ENCODE results near the gene TPSB2.
A peak's percentile ranks its signal among the peaks of the same experiment; 100 is the strongest.

DNA sequence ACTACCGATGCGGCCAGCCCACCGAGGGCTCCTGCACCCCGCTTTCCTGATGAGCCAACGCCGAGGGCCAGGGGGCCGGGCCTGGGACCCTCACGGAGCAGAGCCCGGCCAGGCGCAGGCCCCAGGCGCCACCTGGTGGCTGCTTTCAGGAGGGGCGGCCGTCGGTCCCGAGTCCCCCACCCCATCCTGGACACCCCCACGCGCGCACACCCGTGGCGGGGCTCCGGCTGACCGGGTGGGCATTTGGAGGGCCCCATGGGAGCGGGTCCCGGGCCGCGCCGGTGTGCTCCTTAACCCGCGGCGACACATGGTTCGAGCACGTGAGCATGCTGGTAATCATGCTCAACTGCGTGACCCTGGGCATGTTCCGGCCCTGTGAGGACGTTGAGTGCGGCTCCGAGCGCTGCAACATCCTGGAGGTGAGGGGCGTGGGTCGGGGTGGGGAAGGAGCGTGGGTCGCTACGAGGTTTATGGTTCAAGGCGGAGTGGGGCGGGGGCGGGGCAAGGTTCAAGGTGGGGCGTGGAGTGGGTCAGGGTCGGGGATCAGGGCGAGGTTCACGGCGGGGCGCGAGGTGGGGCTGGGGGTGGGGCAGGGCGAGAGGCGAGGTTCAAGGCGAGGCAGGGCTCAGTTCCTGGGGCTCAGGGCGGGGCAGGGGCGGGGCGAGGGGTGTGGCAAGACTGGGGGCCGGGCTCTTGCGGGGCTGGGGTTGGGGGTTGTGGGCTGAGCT, 35.2 kb downstream of the TPSB2 start:
- no peak for TF ChIP-seq GLIS1 (tag by site-specific recombination; IDR thresholded peaks at IDR 0.05)
- no peak for TF ChIP-seq ZNF324 (tag by site-specific recombination; IDR thresholded peaks at IDR 0.05)
- TF ChIP-seq, protein P1, sequence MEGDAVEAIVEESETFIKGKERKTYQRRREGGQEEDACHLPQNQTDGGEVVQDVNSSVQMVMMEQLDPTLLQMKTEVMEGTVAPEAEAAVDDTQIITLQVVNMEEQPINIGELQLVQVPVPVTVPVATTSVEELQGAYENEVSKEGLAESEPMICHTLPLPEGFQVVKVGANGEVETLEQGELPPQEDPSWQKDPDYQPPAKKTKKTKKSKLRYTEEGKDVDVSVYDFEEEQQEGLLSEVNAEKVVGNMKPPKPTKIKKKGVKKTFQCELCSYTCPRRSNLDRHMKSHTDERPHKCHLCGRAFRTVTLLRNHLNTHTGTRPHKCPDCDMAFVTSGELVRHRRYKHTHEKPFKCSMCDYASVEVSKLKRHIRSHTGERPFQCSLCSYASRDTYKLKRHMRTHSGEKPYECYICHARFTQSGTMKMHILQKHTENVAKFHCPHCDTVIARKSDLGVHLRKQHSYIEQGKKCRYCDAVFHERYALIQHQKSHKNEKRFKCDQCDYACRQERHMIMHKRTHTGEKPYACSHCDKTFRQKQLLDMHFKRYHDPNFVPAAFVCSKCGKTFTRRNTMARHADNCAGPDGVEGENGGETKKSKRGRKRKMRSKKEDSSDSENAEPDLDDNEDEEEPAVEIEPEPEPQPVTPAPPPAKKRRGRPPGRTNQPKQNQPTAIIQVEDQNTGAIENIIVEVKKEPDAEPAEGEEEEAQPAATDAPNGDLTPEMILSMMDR (tag by site-specific recombination; IDR thresholded peaks at IDR 0.05), result peak; percentile 81
- TF ChIP-seq ZNF544 (tag by site-specific recombination; IDR thresholded peaks at IDR 0.05), result no peak
- TF ChIP-seq, protein P2, sequence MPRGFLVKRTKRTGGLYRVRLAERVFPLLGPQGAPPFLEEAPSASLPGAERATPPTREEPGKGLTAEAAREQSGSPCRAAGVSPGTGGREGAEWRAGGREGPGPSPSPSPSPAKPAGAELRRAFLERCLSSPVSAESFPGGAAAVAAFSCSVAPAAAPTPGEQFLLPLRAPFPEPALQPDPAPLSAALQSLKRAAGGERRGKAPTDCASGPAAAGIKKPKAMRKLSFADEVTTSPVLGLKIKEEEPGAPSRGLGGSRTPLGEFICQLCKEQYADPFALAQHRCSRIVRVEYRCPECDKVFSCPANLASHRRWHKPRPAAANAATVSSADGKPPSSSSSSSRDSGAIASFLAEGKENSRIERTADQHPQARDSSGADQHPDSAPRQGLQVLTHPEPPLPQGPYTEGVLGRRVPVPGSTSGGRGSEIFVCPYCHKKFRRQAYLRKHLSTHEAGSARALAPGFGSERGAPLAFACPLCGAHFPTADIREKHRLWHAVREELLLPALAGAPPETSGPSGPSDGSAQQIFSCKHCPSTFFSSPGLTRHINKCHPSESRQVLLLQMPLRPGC (tag by site-specific recombination; IDR thresholded peaks at IDR 0.05), result no peak
- no peak for TF ChIP-seq ZNF335 (tag by site-specific recombination; conservative IDR thresholded peaks at IDR 0.05)
- TF ChIP-seq, protein P3, sequence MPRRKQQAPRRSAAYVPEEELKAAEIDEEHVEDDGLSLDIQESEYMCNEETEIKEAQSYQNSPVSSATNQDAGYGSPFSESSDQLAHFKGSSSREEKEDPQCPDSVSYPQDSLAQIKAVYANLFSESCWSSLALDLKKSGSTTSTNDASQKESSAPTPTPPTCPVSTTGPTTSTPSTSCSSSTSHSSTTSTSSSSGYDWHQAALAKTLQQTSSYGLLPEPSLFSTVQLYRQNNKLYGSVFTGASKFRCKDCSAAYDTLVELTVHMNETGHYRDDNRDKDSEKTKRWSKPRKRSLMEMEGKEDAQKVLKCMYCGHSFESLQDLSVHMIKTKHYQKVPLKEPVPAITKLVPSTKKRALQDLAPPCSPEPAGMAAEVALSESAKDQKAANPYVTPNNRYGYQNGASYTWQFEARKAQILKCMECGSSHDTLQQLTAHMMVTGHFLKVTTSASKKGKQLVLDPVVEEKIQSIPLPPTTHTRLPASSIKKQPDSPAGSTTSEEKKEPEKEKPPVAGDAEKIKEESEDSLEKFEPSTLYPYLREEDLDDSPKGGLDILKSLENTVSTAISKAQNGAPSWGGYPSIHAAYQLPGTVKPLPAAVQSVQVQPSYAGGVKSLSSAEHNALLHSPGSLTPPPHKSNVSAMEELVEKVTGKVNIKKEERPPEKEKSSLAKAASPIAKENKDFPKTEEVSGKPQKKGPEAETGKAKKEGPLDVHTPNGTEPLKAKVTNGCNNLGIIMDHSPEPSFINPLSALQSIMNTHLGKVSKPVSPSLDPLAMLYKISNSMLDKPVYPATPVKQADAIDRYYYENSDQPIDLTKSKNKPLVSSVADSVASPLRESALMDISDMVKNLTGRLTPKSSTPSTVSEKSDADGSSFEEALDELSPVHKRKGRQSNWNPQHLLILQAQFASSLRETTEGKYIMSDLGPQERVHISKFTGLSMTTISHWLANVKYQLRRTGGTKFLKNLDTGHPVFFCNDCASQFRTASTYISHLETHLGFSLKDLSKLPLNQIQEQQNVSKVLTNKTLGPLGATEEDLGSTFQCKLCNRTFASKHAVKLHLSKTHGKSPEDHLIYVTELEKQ (tag by site-specific recombination; IDR thresholded peaks at IDR 0.05; ENCODE audit: borderline replicate concordance), result no peak
- TF ChIP-seq, protein P4, sequence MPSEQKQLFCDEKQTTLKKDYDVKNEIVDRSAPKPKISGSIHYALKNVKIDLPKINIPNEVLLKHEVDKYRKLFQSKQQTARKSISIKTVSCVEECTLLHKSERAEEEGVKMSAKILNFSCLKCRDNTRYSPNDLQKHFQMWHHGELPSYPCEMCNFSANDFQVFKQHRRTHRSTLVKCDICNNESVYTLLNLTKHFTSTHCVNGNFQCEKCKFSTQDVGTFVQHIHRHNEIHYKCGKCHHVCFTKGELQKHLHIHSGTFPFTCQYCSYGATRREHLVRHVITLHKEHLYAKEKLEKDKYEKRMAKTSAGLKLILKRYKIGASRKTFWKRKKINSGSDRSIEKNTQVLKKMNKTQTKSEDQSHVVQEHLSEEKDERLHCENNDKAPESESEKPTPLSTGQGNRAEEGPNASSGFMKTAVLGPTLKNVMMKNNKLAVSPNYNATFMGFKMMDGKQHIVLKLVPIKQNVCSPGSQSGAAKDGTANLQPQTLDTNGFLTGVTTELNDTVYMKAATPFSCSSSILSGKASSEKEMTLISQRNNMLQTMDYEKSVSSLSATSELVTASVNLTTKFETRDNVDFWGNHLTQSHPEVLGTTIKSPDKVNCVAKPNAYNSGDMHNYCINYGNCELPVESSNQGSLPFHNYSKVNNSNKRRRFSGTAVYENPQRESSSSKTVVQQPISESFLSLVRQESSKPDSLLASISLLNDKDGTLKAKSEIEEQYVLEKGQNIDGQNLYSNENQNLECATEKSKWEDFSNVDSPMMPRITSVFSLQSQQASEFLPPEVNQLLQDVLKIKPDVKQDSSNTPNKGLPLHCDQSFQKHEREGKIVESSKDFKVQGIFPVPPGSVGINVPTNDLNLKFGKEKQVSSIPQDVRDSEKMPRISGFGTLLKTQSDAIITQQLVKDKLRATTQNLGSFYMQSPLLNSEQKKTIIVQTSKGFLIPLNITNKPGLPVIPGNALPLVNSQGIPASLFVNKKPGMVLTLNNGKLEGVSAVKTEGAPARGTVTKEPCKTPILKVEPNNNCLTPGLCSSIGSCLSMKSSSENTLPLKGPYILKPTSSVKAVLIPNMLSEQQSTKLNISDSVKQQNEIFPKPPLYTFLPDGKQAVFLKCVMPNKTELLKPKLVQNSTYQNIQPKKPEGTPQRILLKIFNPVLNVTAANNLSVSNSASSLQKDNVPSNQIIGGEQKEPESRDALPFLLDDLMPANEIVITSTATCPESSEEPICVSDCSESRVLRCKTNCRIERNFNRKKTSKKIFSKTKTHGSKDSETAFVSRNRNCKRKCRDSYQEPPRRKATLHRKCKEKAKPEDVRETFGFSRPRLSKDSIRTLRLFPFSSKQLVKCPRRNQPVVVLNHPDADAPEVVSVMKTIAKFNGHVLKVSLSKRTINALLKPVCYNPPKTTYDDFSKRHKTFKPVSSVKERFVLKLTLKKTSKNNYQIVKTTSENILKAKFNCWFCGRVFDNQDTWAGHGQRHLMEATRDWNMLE (tag by site-specific recombination; conservative IDR thresholded peaks at IDR 0.05; ENCODE audit: low read depth), result no peak
- TF ChIP-seq SALL2 (tag by site-specific recombination; IDR thresholded peaks at IDR 0.05; ENCODE audit: borderline replicate concordance), result no peak
- TF ChIP-seq, protein P5, sequence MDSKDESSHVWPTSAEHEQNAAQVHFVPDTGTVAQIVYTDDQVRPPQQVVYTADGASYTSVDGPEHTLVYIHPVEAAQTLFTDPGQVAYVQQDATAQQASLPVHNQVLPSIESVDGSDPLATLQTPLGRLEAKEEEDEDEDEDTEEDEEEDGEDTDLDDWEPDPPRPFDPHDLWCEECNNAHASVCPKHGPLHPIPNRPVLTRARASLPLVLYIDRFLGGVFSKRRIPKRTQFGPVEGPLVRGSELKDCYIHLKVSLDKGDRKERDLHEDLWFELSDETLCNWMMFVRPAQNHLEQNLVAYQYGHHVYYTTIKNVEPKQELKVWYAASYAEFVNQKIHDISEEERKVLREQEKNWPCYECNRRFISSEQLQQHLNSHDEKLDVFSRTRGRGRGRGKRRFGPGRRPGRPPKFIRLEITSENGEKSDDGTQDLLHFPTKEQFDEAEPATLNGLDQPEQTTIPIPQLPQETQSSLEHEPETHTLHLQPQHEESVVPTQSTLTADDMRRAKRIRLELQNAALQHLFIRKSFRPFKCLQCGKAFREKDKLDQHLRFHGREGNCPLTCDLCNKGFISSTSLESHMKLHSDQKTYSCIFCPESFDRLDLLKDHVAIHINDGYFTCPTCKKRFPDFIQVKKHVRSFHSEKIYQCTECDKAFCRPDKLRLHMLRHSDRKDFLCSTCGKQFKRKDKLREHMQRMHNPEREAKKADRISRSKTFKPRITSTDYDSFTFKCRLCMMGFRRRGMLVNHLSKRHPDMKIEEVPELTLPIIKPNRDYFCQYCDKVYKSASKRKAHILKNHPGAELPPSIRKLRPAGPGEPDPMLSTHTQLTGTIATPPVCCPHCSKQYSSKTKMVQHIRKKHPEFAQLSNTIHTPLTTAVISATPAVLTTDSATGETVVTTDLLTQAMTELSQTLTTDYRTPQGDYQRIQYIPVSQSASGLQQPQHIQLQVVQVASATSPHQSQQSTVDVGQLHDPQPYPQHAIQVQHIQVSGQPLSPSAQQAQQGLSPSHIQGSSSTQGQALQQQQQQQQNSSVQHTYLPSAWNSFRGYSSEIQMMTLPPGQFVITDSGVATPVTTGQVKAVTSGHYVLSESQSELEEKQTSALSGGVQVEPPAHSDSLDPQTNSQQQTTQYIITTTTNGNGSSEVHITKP (tag by site-specific recombination; IDR thresholded peaks at IDR 0.05), result no peak
- TF ChIP-seq, protein P6, sequence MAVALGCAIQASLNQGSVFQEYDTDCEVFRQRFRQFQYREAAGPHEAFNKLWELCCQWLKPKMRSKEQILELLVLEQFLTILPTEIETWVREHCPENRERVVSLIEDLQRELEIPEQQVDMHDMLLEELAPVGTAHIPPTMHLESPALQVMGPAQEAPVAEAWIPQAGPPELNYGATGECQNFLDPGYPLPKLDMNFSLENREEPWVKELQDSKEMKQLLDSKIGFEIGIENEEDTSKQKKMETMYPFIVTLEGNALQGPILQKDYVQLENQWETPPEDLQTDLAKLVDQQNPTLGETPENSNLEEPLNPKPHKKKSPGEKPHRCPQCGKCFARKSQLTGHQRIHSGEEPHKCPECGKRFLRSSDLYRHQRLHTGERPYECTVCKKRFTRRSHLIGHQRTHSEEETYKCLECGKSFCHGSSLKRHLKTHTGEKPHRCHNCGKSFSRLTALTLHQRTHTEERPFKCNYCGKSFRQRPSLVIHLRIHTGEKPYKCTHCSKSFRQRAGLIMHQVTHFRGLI (tag by site-specific recombination; IDR thresholded peaks at IDR 0.05), result no peak
- no peak for TF ChIP-seq YY1 (tag by site-specific recombination; IDR thresholded peaks at IDR 0.05)
- no peak for TF ChIP-seq MYNN (tag by site-specific recombination; IDR thresholded peaks at IDR 0.05; ENCODE audit: borderline replicate concordance)
